HG02970 (cell line): Measurements from ENCODE around the gene NLRC5.
"Not testable (repeated sequence)": the region's sequence is repeated elsewhere in the genome, so short reads cannot be mapped to it uniquely, and the experiment has no call there.

ENCODE experiments used
- ATAC-seq: cut with Tn5 transposase; IDR thresholded peaks from one replicate; pipeline ENCODE4 v1.9.1; 2021; ENCODE audit warnings: mild to moderate bottlenecking, moderate library complexity, moderate number of reproducible peaks; ENCODE audit not compliant: unreplicated experiment, low FRiP score

NLRC5 gene

GRCh38 chr16:57092786-57093411 lies 103.5 kb downstream of the NLRC5 start:
- no peak for ATAC-seq

DNA sequence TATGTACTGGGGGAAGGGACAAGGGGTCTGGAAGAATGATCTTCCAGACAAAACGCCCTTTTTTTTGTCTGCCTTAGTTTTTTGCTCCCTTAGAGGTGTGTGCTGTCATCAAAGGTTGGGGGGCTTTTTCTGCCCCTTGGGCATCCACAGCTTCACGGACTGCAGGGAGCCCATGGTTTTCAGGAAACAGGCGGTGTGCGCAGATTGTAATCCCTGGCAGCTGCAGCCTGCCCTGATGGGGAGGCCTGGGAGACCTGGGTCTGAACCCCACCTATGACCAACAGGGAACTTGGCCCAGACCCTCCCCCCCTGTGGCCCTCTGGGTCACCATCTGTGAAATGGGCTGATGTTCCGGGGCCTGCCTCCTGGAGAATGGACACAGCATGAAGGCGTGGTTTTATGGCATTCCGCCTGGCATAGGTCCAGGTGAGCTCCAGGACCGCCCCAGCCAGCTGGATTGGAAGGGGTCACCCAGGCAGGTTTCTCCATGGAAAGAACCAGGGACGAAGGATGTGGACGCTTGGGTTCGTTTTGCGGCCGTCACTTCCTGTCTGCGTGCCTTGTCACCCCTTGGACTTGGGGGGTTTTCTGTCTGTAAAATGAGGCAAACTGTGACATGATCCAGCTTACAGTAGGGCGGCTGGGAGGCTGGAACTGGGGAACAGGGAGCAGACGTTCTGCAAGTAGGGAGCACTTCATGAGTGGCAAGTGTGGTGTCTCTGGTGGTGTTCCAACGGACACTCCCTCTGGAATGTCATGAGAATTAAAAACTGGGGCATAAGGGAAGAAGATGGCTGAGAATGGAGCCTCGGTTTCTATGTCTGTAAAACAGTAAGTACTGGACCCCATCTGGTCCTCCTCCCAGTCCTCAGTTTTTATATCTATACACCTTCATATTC lies 104.6 kb downstream of the NLRC5 start:
- ATAC-seq, result no peak

DNA sequence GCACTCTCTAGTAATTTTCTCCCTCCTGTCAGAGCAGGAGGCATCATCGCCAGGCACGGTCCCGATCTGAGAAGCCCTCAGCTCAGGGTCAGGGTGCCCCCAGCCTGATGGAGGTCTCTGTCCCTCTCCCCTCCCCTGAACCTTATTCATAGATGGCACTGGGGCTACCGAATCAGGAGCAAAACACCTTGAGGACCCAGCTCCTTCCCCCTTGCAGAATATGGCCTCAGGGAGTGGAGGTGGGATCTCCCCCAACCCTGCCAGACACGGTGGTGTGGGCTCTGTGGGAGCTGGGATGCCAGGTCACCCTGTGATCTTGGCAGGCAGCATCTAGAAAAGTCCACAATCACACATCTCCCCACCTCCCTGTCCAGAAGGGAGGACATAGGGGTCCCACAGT lies 105.6 kb downstream of the NLRC5 start:
- ATAC-seq, result no peak

DNA sequence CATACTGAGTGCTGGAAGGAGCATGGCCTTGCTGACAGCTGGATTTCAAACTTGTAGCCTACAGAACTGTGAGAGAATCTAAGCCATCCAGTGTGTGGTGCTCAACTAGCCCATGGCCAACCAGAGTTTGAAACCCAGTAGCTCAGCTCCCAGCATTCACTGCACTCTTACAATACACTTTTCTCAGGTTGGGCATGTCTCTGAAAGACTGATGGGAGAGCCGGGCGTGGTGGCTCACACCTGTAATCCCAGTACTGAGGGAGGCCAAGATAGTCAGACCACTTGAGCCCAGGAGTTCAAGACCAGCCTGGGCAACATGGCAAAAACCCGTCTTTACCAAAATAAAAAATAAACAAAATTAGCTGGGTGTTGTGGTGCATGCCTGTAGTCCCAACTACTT lies 106.8 kb downstream of the NLRC5 start:
- ATAC-seq, result no peak

GRCh38 chr16:57096793-57097192 lies 107.4 kb downstream of the NLRC5 start:
- no peak for ATAC-seq

GRCh38 chr16:57098188-57098841 lies 109.0 kb downstream of the NLRC5 start:
- ATAC-seq, result no peak

DNA sequence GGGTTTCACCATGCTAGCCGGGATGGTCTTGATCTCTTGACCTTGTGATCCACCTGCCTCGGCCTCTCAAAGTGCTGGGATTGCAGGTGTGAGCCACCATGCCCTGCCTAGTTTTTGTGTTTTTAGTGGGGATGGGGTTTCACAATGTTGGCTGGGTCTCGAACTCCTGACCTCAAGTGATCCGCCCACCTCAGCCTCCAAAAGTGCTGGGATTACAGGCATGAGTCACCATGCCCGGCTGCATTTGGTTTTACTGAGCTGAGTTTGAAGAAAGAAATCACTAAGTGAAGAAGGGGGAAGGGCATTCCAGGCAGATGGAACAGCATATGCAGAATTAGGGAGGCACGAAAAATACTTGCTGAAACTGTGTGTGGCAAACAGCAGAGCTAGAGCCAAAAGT lies 110.6 kb downstream of the NLRC5 start:
- not testable (repeated sequence) for ATAC-seq

DNA sequence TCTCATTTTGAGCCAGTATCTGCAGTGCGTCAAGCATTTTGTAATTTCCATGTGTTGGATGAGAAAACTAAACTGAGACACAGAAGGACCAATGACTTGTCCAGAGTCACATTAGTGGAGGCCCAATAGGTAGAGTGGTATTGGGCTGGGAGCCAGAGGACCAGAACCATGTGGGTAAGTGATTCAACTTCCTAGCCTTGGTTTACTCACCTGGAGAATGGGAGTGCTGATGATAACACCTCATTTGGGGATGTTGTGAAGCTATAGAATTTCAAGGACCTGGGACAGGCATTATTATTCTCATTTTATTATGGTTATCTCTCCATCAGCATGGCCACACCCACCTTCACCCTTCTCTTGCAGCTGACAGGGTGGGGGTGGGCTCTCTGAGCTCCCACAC lies 111.1 kb downstream of the NLRC5 start:
- ATAC-seq, result no peak

GRCh38 chr16:57102888-57103851 lies 113.8 kb downstream of the NLRC5 start:
- ATAC-seq, result no peak

GRCh38 chr16:57104706-57105105 lies 115.3 kb downstream of the NLRC5 start:
- ATAC-seq, result no peak

DNA sequence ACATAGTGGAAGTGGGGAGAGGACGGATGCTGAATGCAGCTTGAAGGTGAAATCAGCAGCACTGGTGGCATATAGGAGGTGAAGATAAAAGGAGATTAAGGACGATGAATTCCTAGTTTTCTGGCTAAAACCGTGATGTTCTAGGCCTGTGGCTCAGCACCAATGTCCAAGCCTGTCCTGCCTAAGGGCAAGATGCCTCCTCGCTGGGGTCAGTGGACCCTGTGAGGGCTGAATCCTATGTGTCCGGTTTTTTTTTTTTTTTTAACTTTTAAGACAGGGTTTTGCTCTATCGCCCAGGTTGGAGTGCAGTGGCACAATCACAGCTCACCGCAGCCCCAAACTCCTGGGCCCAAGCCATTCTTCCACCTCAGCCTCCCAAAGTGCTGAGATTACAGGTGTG lies 115.8 kb downstream of the NLRC5 start:
- ATAC-seq, result no peak

DNA sequence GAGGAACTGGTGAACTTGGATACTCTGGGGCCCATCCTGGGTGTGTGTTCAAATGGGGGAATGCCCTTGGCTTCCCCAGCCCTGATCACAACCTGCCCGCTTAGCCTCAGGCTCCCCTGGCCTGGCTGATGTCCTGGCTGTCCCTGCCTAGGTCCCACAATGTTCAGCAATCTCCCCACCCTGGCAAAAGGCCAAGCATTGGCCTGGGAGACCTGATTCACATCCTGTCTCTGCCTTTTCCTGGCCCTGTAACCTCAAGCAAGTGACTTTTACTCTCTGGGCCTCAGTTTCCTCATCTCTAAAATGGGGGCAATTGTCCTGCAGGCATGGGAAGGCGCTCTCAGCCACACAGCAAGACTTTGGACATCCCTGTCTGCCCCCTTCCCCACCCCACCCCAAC lies 117.4 kb downstream of the NLRC5 start:
- ATAC-seq, result no peak

DNA sequence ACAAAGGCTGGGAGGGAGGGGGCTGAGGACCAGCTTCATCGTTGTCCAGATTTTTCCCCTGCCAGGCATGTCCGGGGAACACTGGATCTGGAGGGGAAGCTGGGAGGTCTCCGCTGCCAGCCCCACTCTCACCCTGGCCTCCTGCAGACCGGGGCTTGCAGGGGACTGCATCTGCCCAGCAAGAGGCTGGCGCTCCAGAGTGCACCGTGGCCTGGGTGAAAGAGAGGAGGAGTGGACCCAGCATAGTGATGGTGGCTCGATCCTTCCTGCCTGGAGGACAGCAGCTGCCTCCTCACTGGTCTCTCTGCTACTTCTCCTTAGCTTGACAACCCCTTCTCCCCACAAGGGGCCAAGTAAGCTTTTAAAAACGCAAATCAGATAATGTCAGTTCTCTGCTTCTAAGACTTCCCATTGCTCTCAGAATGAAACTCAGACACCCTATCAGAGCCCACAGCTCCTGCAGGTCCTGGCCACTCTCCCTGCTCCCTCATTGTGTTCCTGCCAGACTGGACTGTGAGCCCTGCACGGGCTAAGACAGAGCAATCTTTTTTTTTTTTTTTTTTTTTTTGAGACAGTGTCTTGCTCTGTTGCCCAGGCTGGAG lies 118.1 kb downstream of the NLRC5 start:
- ATAC-seq, result no peak

GRCh38 chr16:57108432-57108831 lies 119.1 kb downstream of the NLRC5 start:
- ATAC-seq, result no peak

DNA sequence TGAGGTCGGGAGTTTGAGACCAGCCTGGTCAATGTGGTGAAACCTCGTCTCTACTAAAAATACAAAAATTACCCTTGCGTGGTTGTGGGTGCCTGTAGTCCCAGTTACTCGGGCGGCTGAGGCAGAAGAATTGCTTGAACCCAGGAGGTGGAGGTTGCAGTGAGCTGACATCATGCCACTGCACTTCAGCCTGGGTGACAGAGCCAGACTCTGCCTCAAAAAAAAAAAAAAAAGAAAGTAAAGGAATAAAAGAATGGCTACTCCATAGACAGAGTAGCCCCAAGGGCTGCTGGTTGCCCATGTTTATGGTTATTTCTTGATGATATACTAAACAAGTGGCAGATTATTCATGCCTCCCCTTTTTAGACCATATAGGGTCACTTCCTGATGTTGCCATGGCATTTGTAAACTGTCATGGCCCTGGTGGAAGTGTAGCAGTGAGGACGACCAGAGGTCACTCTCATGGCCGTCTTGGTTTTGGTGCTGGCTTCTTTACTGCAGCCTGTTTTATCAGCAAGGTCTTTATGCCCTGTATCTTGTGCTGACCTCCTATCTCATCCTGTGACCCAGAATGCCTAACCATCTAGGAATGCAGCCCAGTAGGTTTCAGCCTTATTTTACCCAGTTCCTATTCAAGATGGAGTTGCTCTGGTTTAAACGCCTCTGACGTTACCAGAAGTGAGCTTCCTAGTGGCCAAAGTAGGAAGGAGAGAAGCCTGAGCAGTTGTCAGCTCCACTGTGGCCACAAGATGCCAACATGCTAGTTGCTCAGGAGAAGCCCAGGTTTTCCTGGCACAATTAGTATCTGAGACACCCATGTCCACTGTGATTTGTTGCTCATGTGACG lies 120.1 kb downstream of the NLRC5 start:
- not testable (repeated sequence) for ATAC-seq

GRCh38 chr16:57110937-57111336 lies 121.6 kb downstream of the NLRC5 start:
- no peak for ATAC-seq

- ATAC-seq, result no peak
These were observed 122.1 kb downstream of the NLRC5 start for GRCh38 chr16:57111420-57111819.

GRCh38 chr16:57112403-57113041 lies 123.2 kb downstream of the NLRC5 start:
- no peak for ATAC-seq

- no peak for ATAC-seq
These were observed 123.7 kb downstream of the NLRC5 start for GRCh38 chr16:57113042-57113453.
